HG03280 (cell line): ENCODE data around the gene ING5.
"Not testable (repeated sequence)": the region's sequence is repeated elsewhere in the genome, so short reads cannot be mapped to it uniquely, and the experiment has no call there.

Source experiments
- ATAC-seq: cut with Tn5 transposase; IDR thresholded peaks from one replicate; pipeline ENCODE4 v1.9.1; 2021; ENCODE audit warnings: mild to moderate bottlenecking, moderate library complexity; ENCODE audit not compliant: unreplicated experiment

ING5 gene

GRCh38 chr2:241703032-241703604 is 1.3 kb downstream of the ING5 start:
- ATAC-seq = no peak

- no peak for ATAC-seq
These were observed 4.7 kb downstream of the ING5 start for GRCh38 chr2:241706537-241706936.

- no peak for ATAC-seq
These were observed 7.0 kb downstream of the ING5 start for GRCh38 chr2:241708879-241709278.

- no peak for ATAC-seq
These were observed 17.3 kb downstream of the ING5 start for GRCh38 chr2:241719093-241719492.

- ATAC-seq = no peak
These were observed 18.3 kb downstream of the ING5 start for GRCh38 chr2:241720099-241720498.

GRCh38 chr2:241720560-241720959 is 18.7 kb downstream of the ING5 start:
- ATAC-seq = no peak

- no peak for ATAC-seq
These were observed 20.0 kb downstream of the ING5 start for GRCh38 chr2:241721852-241722251.

GRCh38 chr2:241722896-241723454 is 21.1 kb downstream of the ING5 start:
- ATAC-seq = no peak

GRCh38 chr2:241724259-241724974 is 22.6 kb downstream of the ING5 start:
- ATAC-seq = no peak

- no peak for ATAC-seq
These were observed 23.4 kb downstream of the ING5 start for GRCh38 chr2:241724975-241725870.

- no peak for ATAC-seq
These were observed 24.6 kb downstream of the ING5 start for GRCh38 chr2:241726459-241726858.

- ATAC-seq = no peak
These were observed 26.2 kb downstream of the ING5 start for GRCh38 chr2:241728000-241728399.

- no peak for ATAC-seq
These were observed 26.8 kb downstream of the ING5 start for GRCh38 chr2:241728627-241729026.

- ATAC-seq = no peak
These were observed 28.0 kb downstream of the ING5 start for GRCh38 chr2:241729868-241730267.

GRCh38 chr2:241730671-241731293 is 28.9 kb downstream of the ING5 start:
- ATAC-seq = no peak

GRCh38 chr2:241732513-241733186 is 30.8 kb downstream of the ING5 start:
- ATAC-seq = not testable (repeated sequence)

GRCh38 chr2:241733391-241734207 is 31.8 kb downstream of the ING5 start:
- ATAC-seq = no peak

- no peak for ATAC-seq
These were observed 32.3 kb downstream of the ING5 start for GRCh38 chr2:241734208-241734466.

GRCh38 chr2:241734467-241735208 is 32.8 kb downstream of the ING5 start, which contains the start of gene D2HGDH:
Gene D2HGDH, plus strand, starts transcription at chr2:241734630. Its CDS starts 595 bp downstream, at chr2:241735225.
- peak; percentile 88 for ATAC-seq
